A673 (cell line): ENCODE results near the gene RAN. TPM values are rescaled to one million over a fixed set of nuclear protein-coding genes. Genes with fewer than 3 reads are reported as not detected.

Experiments
- BruUV-seq: library from RNA; stranded (reverse); fragments of 400-500 nt; replicated peaks from 2 replicates; lab custom pipeline; 2021; lab: Mats Ljungman, UMichigan
- CTCF ChIA-PET: fragments of 300-600 bp; sonication (Branson Sonifier 250); formaldehyde crosslinking; loops from one replicate; lab custom pipeline; 2022; ENCODE audit warnings: antibody characterized with exemption; lab: Charles Lee
- POLR2A ChIA-PET: fragments of 300-600 bp; sonication (Branson Sonifier 250); formaldehyde crosslinking; loops from one replicate; lab custom pipeline; 2022; ENCODE audit warnings: antibody characterized with exemption; ENCODE audit not compliant: low non-redundant PET; lab: Charles Lee
- DNase-seq: peaks from one replicate; pipeline ENCODE4 v3.0.0-alpha.2; 2015; ENCODE audit warnings: low spot score
- H3K27ac ChIP-seq: fragments of 200-600 bp; sonication (generic); 2 replicates; pipeline ENCODE4 v1.5.1; 2016; ENCODE audit warnings: mixed run types, low read depth, mild to moderate bottlenecking, mixed read lengths, antibody characterized with exemption, low read length; ENCODE audit not compliant: poor library complexity, severe bottlenecking
- H3K27me3 ChIP-seq: fragments of 200-600 bp; sonication (generic); replicated peaks from 2 replicates; pipeline ENCODE4 v1.6.1; 2017; ENCODE audit warnings: mixed run types, low read depth, mild to moderate bottlenecking, mixed read lengths, antibody characterized with exemption, low read length; ENCODE audit not compliant: insufficient read depth, poor library complexity
- H3K36me3 ChIP-seq: fragments of 200-600 bp; sonication (generic); 2 replicates; pipeline ENCODE4 v1.6.1; 2016; ENCODE audit warnings: mixed run types, mild to moderate bottlenecking, mixed read lengths, antibody characterized with exemption, low read length; ENCODE audit not compliant: insufficient read depth, poor library complexity, severe bottlenecking
- H3K4me1 ChIP-seq: fragments of 200-600 bp; sonication (generic); 2 replicates; pipeline ENCODE4 v1.6.1; 2017; ENCODE audit warnings: mixed run types, mild to moderate bottlenecking, mixed read lengths, antibody characterized with exemption, low read length; ENCODE audit not compliant: insufficient read depth, poor library complexity, severe bottlenecking
- H3K4me3 ChIP-seq: fragments of 200-600 bp; sonication (generic); 2 replicates; pipeline ENCODE4 v1.5.1; 2016; ENCODE audit warnings: low read depth, mixed run types, mild to moderate bottlenecking, mixed read lengths, low read length; ENCODE audit not compliant: poor library complexity, severe bottlenecking
- H3K9me3 ChIP-seq: fragments of 200-600 bp; sonication (generic); 2 replicates; pipeline ENCODE4 v1.6.1; 2016; ENCODE audit warnings: mixed run types, low read depth, mild to moderate bottlenecking, mixed read lengths, antibody characterized with exemption, low read length; ENCODE audit not compliant: poor library complexity, severe bottlenecking
- EZH2 ChIP-seq: fragments of 200-600 bp; sonication (generic); IDR thresholded peaks from 2 replicates; pipeline ENCODE4 v1.6.1; 2017; ENCODE audit warnings: borderline replicate concordance, low read depth, mild to moderate bottlenecking, mixed read lengths, antibody characterized with exemption, low read length; ENCODE audit not compliant: poor library complexity, severe bottlenecking
- intact Hi-C: fragments of 100-400 bp; cut with micrococcal nuclease; formaldehyde crosslinking; loops from one replicate; pipeline ENCODE4 v1.10.0; 2022; ENCODE audit not compliant: unreplicated experiment
- total RNA-seq: library from RNA; stranded (reverse); gene quantifications from 2 replicates; pipeline ENCODE4 v1.2.3, GENCODE V29; 2021
- TF ChIP-seq, protein P1 (sequence below): fragments of 300-800, 200-600 bp; sonication (generic); conservative IDR thresholded peaks from 2 replicates; pipeline ENCODE4 v1.5.1; 2017; ENCODE audit warnings: low read depth, mild to moderate bottlenecking, antibody characterized with exemption, low read length, moderate library complexity, mixed read lengths

Gene RAN
- total RNA-seq, 1 experiment from 2014 or later, result 1,894 TPM

DNA sequence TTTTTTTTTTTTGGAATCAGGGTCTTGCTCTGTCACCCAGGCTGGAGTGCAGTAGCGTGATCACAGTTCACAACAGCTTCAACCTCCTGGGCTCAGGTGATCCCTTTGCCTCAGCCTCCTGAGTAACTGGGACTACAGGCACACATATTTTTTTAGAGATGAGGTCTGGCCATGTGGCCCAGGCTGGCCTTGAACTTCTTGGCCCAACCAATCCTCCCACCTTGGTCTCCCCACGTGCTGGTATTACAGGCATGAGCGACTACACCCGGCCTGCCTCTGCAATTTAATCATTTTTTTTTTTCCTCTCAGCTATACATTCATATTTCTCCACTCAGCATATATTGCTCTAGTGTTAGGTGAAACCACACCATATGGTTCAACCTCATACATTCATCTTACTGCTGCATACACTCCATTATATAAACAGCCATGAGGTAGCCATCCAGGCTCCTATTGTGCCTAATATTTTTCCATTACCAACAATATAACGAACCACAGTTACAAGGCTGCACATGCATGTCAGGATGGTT is 39.9 kb upstream of the RAN start:
- no peak overlapping the region for H3K27ac ChIP-seq
- no peak for DNase-seq
- H3K36me3 ChIP-seq, result no peaks in the 10 kb centered on the region
- CTCF ChIA-PET, result interaction anchor here (0.7 kb wide), 1 partner anchor 39 kb away, joined by 4 read pairs; no protein-coding TSS in a partner anchor
- BruUV-seq, result no TSS peak
- H3K27me3 ChIP-seq, result no peaks in the 10 kb centered on the region
- H3K9me3 ChIP-seq, result no peaks in the 10 kb centered on the region
- POLR2A ChIA-PET, result no interaction called here
- TF ChIP-seq EZH2, result no peak
- TF ChIP-seq, protein P1, sequence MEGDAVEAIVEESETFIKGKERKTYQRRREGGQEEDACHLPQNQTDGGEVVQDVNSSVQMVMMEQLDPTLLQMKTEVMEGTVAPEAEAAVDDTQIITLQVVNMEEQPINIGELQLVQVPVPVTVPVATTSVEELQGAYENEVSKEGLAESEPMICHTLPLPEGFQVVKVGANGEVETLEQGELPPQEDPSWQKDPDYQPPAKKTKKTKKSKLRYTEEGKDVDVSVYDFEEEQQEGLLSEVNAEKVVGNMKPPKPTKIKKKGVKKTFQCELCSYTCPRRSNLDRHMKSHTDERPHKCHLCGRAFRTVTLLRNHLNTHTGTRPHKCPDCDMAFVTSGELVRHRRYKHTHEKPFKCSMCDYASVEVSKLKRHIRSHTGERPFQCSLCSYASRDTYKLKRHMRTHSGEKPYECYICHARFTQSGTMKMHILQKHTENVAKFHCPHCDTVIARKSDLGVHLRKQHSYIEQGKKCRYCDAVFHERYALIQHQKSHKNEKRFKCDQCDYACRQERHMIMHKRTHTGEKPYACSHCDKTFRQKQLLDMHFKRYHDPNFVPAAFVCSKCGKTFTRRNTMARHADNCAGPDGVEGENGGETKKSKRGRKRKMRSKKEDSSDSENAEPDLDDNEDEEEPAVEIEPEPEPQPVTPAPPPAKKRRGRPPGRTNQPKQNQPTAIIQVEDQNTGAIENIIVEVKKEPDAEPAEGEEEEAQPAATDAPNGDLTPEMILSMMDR, result no peak
- no peaks in the 10 kb centered on the region for H3K4me1 ChIP-seq
- intact Hi-C loops, result no loop called here
- H3K4me3 ChIP-seq, result no peak overlapping the region

DNA sequence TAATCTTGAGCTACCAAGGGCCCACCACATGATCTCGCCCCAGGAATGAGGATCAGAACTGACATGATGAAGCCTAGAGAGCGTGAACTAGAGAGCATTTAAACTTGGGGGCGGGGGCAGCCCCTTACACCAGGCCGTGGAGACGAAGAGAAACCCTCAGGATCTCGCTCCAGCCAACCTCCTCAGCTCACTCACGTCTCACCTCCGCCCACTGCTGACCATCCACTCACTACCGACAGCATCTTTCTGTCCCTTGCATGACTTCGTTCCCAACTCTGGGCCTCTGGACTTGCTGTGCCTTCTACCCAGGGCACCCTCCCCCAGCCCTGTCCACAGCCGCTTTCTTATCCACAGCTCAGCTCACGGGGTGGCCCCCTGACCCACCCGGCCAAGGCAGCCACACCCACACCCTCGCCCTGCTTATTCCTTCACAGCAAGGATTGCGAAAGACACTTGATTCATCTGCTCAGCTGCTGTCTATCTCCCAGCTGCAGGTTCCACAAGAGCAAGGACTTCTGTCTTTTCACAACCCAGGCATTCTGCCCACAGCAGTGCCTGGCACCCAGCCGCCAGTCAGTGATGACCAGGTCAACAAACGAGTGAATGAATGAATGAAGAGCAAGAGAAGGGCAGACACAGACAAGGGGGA is 39.2 kb upstream of the RAN start:
- POLR2A ChIA-PET, result no interaction called here

DNA sequence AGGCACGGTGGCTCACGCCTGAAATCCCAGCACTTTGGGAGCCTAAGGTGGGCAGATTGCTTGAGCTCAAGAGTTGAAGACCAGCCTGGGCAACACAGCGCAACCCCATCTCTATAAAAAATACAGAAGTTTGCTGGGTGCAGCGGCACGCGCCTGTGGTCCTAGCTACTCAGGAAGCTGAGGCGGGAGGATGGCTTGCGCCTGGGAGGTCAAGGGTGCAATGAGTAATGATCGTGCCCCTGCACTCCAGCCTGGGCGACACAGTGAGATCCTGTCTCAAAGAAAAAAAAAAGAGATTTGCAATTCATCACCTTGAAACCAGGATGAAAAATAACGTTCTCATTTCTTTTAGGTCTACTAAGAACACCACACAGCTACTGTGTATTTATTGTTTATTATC is 36.9 kb upstream of the RAN start:
- no peak for DNase-seq
- TF ChIP-seq, protein P1, result no peak
- no peak for TF ChIP-seq EZH2

More for the DNA sequence above, 39.2 kb upstream of the RAN start:
- H3K36me3 ChIP-seq, result no peaks in the 10 kb centered on the region
- no peak overlapping the region for H3K27ac ChIP-seq
- H3K9me3 ChIP-seq, result no peaks in the 10 kb centered on the region
- DNase-seq, result no peak
- no TSS peak for BruUV-seq
- CTCF ChIA-PET, result no interaction called here
- H3K4me1 ChIP-seq, result no peaks in the 10 kb centered on the region
- no peak overlapping the region for H3K4me3 ChIP-seq
- no peak for TF ChIP-seq EZH2
- TF ChIP-seq, protein P1, result no peak
- H3K27me3 ChIP-seq, result no peaks in the 10 kb centered on the region
- intact Hi-C loops, result no loop called here

More for the DNA sequence above, 36.9 kb upstream of the RAN start:
- no TSS peak for BruUV-seq
- Histone ChIP-seq H3K9me3 (no peaks in the 10 kb centered on the region), H3K27me3 (no peaks in the 10 kb centered on the region), H3K36me3 (no peaks in the 10 kb centered on the region), H3K27ac (no peak overlapping the region), H3K4me1 (peaks cover 12% of the 10 kb centered on the region), H3K4me3 (no peak overlapping the region)
- intact Hi-C loops, result loop anchor here (5.0 kb wide), 1 partner anchor 37 kb away; the partner anchor contains the start of gene RAN
- POLR2A ChIA-PET, result no interaction called here
- CTCF ChIA-PET, result no interaction called here
